Nephron progenitor cell (in vitro differentiated cells): Measurements from ENCODE around the gene HS3ST4.

ENCODE experiments used
- DNase-seq: peaks from one replicate; pipeline ENCODE4 v3.0.0; 2021
- H3K27ac Mint-ChIP-seq: 2 replicates; pipeline ENCODE4 v1.8.0; 2021; ENCODE audit warnings: mild to moderate bottlenecking, moderate library complexity, mixed read lengths
- H3K27me3 Mint-ChIP-seq: 2 replicates; pipeline ENCODE4 v1.8.0; 2021; ENCODE audit warnings: mild to moderate bottlenecking, low read depth, mixed read lengths; ENCODE audit not compliant: poor library complexity
- H3K36me3 Mint-ChIP-seq: 2 replicates; pipeline ENCODE4 v1.8.0; 2021; ENCODE audit warnings: low read depth, mixed read lengths
- H3K4me1 Mint-ChIP-seq: 2 replicates; pipeline ENCODE4 v1.8.0; 2021; ENCODE audit warnings: mixed read lengths
- H3K4me3 Mint-ChIP-seq: 2 replicates; pipeline ENCODE4 v1.8.0; 2021; ENCODE audit warnings: mild to moderate bottlenecking, moderate library complexity, mixed read lengths
- H3K9me3 Mint-ChIP-seq: 2 replicates; pipeline ENCODE4 v1.8.0; 2021; ENCODE audit warnings: mild to moderate bottlenecking, moderate library complexity, mixed read lengths
- TF ChIP-seq, protein P1 (sequence below): fragments of 200-600 bp; sonication (generic); IDR thresholded peaks from 2 replicates; pipeline ENCODE4 v1.5.0; 2021; ENCODE audit warnings: antibody characterized with exemption

HS3ST4 gene

DNA sequence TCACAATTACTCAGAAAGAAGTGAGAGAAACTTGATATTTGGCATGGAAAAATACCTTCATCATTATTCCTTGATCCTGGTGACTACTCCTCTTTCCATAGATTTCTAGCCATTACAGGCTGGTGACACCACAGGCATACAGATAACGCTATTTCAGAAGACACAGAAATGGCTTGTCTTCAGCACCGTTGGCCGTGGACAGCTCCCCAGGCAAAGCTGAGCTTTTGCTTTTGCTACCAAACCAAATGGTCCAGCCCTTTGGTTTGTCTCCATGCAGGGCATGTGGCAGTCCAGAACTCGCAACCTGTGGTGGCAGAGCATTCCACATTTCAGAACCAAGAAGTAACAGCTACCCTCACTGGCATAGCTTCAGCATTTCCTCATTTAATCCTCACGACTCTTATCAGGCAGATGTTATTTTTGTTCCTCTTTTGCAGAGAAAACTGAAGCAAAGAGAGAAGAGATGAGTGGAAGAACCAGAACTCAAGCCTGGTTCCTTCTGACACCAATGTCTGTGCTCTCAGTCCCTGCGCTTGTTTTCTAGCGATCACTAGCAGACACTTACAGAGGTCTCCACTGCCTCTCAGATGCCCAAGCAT lies 55.5 kb downstream of the HS3ST4 start:
- Mint-ChIP-seq H3K4me3 (no peak overlapping the region), H3K36me3 (no peaks in the 10 kb centered on the region), H3K4me1 (no peaks in the 10 kb centered on the region), H3K9me3 (peaks cover 5% of the 10 kb centered on the region), H3K27me3 (peaks cover 10% of the 10 kb centered on the region), H3K27ac (no peak overlapping the region)
- TF ChIP-seq, protein P1, sequence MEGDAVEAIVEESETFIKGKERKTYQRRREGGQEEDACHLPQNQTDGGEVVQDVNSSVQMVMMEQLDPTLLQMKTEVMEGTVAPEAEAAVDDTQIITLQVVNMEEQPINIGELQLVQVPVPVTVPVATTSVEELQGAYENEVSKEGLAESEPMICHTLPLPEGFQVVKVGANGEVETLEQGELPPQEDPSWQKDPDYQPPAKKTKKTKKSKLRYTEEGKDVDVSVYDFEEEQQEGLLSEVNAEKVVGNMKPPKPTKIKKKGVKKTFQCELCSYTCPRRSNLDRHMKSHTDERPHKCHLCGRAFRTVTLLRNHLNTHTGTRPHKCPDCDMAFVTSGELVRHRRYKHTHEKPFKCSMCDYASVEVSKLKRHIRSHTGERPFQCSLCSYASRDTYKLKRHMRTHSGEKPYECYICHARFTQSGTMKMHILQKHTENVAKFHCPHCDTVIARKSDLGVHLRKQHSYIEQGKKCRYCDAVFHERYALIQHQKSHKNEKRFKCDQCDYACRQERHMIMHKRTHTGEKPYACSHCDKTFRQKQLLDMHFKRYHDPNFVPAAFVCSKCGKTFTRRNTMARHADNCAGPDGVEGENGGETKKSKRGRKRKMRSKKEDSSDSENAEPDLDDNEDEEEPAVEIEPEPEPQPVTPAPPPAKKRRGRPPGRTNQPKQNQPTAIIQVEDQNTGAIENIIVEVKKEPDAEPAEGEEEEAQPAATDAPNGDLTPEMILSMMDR = no peak
- DNase-seq = peak; percentile 89

DNA sequence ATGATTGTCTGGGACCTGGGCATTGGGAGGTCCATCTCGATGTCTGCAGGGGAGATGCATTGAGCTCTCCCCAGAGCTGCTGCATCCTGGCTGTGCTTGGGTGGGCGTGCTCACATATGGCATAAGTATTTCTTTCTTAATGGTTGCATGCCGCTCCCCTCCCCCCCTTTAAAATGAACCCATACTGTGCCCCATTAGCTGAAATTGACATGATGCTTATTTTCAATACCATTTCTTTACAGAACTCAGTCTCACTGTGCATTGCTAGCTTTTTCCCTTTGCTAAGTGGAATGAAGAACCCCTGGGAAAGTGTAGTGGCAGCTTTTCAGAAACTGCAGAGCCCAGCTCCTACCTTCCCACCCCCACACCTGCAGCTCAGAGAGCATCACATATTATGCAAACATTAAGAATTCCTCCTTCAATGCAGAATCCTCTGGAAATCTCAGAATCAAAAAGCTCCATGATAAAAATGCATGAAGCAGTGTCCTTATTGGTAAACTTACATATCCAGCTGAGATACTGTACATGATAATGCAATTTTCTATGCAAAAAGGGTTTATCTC lies 56.4 kb downstream of the HS3ST4 start:
- Mint-ChIP-seq H3K4me3 (no peak overlapping the region), H3K4me1 (no peaks in the 10 kb centered on the region), H3K36me3 (no peaks in the 10 kb centered on the region), H3K9me3 (peaks cover 5% of the 10 kb centered on the region), H3K27me3 (peaks cover 10% of the 10 kb centered on the region), H3K27ac (no peak overlapping the region)
- TF ChIP-seq, protein P1 = no peak
- DNase-seq = no peak

DNA sequence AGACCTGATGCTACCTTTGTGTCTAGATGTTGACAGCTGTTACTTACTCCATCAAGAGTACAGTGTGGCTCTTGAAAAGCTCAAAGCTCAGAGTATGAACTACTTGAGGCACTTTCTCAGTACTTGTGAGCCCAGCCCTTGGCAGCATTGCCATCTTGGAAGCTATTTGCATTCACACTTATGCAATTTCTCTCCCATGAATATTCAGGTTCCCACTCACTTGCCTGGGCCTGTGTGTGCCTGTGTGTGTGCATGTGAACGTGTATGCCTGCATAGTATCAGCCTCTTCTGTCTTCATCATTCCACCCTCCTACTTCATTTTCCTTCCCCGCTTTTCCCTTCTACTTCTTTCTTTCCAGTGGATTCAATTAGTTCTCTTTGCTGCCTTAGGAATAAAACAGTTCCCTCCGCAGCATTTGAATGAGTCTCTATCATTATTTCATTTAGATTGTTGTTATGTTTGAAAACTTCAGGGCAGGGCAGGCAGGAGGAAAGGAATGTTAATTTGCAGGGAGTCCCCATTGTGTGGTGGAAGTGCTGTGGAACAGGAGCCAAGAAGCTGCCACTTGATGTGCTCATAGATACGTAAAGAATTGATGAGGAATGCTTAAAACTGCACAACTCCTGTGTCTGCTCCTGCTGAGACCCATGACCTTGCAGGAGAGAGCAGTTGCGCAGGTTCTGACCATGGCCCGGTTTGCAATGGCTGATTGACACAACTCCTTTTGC lies 58.9 kb downstream of the HS3ST4 start:
- Mint-ChIP-seq H3K36me3 (no peaks in the 10 kb centered on the region), H3K27me3 (peaks cover 10% of the 10 kb centered on the region), H3K4me1 (no peaks in the 10 kb centered on the region), H3K4me3 (no peak overlapping the region), H3K9me3 (no peaks in the 10 kb centered on the region), H3K27ac (no peak overlapping the region)
- no peak for DNase-seq
- TF ChIP-seq, protein P1 = no peak

DNA sequence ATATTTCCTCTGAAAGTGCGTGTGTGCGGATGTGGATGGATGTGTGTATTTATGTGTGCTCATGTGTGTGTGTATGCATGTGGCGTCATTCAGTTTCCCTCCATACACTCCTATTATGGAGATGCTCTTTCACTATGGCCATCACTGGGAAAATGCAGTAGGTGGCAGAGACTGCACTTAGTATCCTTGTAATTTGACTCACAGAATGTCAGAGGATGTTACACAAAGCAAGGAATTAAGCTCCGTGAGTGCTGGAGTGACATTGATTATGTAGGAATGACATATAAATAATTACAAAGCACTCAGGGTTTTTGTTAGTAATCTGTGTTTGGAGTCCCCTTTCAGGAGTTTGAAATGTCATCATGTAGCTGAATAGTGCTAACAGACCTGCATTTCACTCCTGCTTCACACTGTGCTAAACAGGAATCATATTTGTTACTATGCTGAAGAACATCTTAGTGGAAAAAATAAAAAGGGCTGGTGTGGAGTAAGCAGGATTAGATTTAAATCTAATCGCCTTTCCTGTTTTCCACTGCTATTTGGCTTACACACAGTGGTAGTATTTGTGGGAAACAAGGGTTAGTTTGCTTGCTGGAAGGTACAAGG lies 59.6 kb downstream of the HS3ST4 start:
- H3K36me3 Mint-ChIP-seq = no peaks in the 10 kb centered on the region
- H3K27ac Mint-ChIP-seq = no peak overlapping the region
- H3K9me3 Mint-ChIP-seq = no peaks in the 10 kb centered on the region
- no peak for DNase-seq
- no peak overlapping the region for H3K4me3 Mint-ChIP-seq
- TF ChIP-seq, protein P1 = no peak
- no peaks in the 10 kb centered on the region for H3K4me1 Mint-ChIP-seq
- H3K27me3 Mint-ChIP-seq = peaks cover 10% of the 10 kb centered on the region

DNA sequence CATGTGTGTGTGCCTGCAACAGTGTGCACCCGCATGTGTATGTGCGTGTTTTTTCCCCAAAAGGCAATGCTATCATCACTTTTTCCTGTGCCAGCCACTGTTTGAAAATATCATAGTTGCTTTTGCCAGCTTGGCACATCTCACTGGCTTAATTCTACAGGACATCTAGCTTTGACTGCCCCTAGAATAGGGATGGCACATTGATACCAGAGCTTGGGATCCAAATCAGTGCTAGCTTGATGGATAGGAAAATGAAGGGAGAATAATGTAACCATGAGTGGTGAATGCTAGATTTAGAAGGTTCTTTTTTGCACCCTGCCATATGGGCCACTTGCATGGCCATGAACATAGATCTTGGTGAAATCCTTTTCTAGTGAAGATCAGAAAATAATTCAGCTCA lies 72.7 kb downstream of the HS3ST4 start:
- Mint-ChIP-seq H3K4me1 (no peaks in the 10 kb centered on the region), H3K27ac (no peak overlapping the region), H3K36me3 (no peaks in the 10 kb centered on the region), H3K4me3 (no peak overlapping the region), H3K9me3 (no peaks in the 10 kb centered on the region), H3K27me3 (no peaks in the 10 kb centered on the region)
- TF ChIP-seq, protein P1 = no peak
- no peak for DNase-seq
